22Rv1 (cell line): ENCODE data around the gene DNMT3A.

Experiments
- CTCF ChIP-seq: fragments of 450-650 bp; IDR thresholded peaks from 2 replicates; pipeline ENCODE4 v1.5.1; 2017; ENCODE audit warnings: mild to moderate bottlenecking
- ZFX ChIP-seq: fragments of 450-650 bp; IDR thresholded peaks from 2 replicates; pipeline ENCODE4 v1.6.1; 2017; ENCODE audit warnings: antibody characterized with exemption, borderline replicate concordance

GRCh38 chr2:25361261-25362048 lies 19.7 kb upstream of the DNMT3A start:
- TF ChIP-seq CTCF (no peak), ZFX (no peak)
